GM15510 (cell line): ENCODE results near the gene MTX2.

ENCODE experiments used
- POLR2A ChIP-seq: IDR thresholded peaks from 3 replicates; pipeline ENCODE4 v1.6.1; 2011; ENCODE audit warnings: borderline replicate concordance; ENCODE audit not compliant: insufficient read length; ENCODE audit errors: extremely low read depth

MTX2 gene

GRCh38 chr2:176278927-176279326 is 9.7 kb downstream of the MTX2 start:
- no peak for TF ChIP-seq POLR2A

- TF ChIP-seq POLR2A: no peak
Measured at GRCh38 chr2:176280156-176280555, 10.9 kb downstream of the MTX2 start.

- no peak for TF ChIP-seq POLR2A
Measured at GRCh38 chr2:176280867-176281658, 11.8 kb downstream of the MTX2 start.

GRCh38 chr2:176283291-176284068 is 14.2 kb downstream of the MTX2 start:
- TF ChIP-seq POLR2A: no peak

- no peak for TF ChIP-seq POLR2A
Measured at GRCh38 chr2:176284461-176285049, 15.3 kb downstream of the MTX2 start.

- no peak for TF ChIP-seq POLR2A
Measured at GRCh38 chr2:176285321-176285720, 16.1 kb downstream of the MTX2 start.

- no peak for TF ChIP-seq POLR2A
Measured at GRCh38 chr2:176291335-176291734, 22.1 kb downstream of the MTX2 start.

- TF ChIP-seq POLR2A: no peak
Measured at GRCh38 chr2:176291809-176292283, 22.6 kb downstream of the MTX2 start.

GRCh38 chr2:176292608-176293007 is 23.4 kb downstream of the MTX2 start:
- no peak for TF ChIP-seq POLR2A

GRCh38 chr2:176293334-176293733 is 24.1 kb downstream of the MTX2 start:
- TF ChIP-seq POLR2A: no peak

GRCh38 chr2:176297067-176297466 is 27.8 kb downstream of the MTX2 start:
- TF ChIP-seq POLR2A: no peak

GRCh38 chr2:176297737-176298136 is 28.5 kb downstream of the MTX2 start:
- TF ChIP-seq POLR2A: no peak

- no peak for TF ChIP-seq POLR2A
Measured at GRCh38 chr2:176317199-176317598, 48.0 kb downstream of the MTX2 start.

GRCh38 chr2:176317623-176318065 is 48.4 kb downstream of the MTX2 start:
- no peak for TF ChIP-seq POLR2A

GRCh38 chr2:176321916-176322315 is 52.7 kb downstream of the MTX2 start:
- TF ChIP-seq POLR2A: no peak
